Ureter (tissue), 1 donor: ENCODE results near the gene FADS3. TPM values are rescaled to one million over a fixed set of nuclear protein-coding genes. Genes with fewer than 3 reads are reported as not detected.
A peak's percentile ranks its signal among the peaks of the same experiment; 100 is the strongest.

Experiments used
- DNase-seq: peaks from one replicate; pipeline ENCODE4 v3.0.0-alpha.2; 2020; ENCODE audit warnings: low spot score
- total RNA-seq: library from RNA; stranded (reverse); gene quantifications from one replicate; pipeline ENCODE4 v1.2.4, GENCODE V29; 2023
- donor health status: DM: yes; HTN: yes; CAD: no.

The FADS3 gene, protein sequence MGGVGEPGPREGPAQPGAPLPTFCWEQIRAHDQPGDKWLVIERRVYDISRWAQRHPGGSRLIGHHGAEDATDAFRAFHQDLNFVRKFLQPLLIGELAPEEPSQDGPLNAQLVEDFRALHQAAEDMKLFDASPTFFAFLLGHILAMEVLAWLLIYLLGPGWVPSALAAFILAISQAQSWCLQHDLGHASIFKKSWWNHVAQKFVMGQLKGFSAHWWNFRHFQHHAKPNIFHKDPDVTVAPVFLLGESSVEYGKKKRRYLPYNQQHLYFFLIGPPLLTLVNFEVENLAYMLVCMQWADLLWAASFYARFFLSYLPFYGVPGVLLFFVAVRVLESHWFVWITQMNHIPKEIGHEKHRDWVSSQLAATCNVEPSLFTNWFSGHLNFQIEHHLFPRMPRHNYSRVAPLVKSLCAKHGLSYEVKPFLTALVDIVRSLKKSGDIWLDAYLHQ
- 31.1 TPM for total RNA-seq

DNA sequence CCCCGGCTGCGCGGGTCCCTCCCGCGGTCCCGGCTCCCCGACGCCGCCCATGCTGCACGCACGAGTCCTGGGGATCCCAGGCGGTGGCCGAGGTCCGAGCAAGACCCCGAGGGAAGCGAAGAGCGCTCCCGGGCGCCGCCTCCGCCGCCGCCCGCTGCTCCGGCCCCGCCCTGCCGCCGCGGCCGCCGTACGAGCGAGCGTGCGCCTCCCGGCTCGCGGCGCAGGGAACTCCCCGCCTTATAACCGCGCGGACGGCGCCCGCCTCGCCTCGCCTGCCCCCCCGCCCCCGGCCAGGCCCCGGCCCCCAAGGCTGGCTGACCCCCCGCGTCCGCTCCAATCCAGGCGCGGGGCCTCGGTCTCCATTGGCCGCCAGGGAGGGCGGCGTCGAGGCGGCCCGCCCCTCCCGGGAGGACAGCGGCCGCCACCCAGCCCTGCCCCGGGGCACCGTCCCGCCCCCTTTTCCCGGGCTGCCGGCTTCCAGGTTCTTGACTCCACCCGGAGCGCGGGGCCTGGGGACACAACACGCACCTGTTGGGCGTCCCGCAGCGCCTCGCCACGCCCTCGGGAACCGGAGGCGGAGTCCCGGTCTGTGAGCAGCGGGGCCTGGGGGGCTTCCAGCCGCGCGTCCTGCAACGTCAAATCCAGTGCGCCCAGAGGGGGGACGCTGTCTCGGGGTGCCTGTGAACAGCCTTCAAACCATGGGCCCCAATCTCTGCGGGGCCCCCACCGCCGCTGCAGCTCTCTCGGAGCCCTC, at the start of gene FADS3:
Gene FADS3, minus strand, starts transcription at position 215 of the 754 bp plus-strand sequence. Its CDS starts 164 bp downstream, at position 51.
- DNase-seq: peak; percentile 80

- DNase-seq: no peak
Measured at GRCh38 chr11:61940466-61940865, 49.1 kb upstream of the FADS3 start.

GRCh38 chr11:61935861-61936260, 44.5 kb upstream of the FADS3 start:
- DNase-seq: no peak

- no peak for DNase-seq
Measured at GRCh38 chr11:61930933-61931332, 39.6 kb upstream of the FADS3 start.

- DNase-seq: no peak
Measured at GRCh38 chr11:61928606-61929005, 37.3 kb upstream of the FADS3 start.

- no peak for DNase-seq
Measured at GRCh38 chr11:61927501-61927900, 36.2 kb upstream of the FADS3 start.

- no peak for DNase-seq
Measured at GRCh38 chr11:61926235-61926634, 34.9 kb upstream of the FADS3 start.

- no peak for DNase-seq
Measured at GRCh38 chr11:61925736-61926135, 34.4 kb upstream of the FADS3 start.

DNA sequence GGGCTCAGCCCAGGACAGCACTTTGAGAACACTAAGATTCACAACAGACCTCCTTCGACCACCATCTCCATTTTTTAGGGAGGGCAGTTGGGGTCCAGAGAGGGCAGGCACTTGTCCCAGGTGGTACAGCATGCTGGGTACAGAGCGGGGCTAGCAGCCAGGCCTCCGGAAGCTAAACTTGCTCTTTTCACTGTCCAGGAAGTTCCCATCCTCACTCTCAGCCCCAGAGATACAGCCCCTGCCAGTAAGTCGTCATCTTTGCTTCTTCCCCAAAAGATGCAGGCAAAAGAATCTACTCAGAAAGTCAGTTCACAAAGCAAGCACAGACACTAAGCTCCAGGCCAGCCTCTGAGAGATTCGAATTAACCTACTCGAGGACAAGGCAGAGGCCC, 32.7 kb upstream of the FADS3 start:
- no peak for DNase-seq

DNA sequence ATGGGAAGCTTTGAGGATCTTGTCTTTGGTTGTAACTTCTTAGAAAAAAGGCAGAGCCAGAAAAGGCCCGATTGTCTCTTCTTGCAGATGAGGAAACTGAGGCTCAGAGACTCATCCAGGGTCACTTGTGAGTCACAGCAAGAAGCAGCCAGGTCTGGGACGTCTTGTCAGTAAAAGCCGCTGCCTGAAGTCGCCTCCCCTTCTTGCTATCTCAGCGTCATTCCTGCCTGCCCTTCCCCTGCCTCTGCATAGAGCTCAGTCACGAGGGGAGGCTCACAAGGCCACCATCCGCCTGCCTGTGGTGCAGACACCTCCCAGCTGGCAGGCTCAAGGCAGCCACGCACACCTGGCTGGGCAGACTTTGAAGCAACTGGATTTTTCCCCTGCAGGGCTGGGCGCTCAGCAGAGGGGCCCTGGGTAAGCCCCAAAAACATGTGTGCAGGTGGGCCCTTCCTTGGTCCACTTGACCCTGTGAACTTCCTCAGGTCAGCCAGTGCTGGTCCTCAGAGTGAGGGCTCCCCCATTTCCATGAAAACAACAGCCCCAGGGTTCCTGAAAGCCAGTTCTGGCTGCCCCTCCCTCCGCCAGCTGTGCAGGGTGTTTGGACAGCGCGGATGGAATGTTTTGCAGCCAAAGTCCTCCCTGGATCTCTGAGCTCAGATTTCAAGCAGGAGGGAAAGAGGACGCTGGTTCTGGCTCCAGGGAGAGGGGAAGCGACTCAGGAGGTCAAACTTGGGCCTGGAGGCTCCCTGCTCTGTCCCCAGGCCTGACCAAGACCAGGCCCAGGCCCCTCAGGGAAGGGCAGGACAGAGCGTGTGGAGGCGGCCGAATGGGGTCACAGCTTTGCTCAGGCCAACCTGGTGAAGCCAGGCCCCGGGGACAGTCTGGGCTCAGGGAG, 32.1 kb upstream of the FADS3 start:
- peak; percentile 72 for DNase-seq

- peak; percentile 72 for DNase-seq
Measured at GRCh38 chr11:61922539-61922938, 31.2 kb upstream of the FADS3 start.

DNA sequence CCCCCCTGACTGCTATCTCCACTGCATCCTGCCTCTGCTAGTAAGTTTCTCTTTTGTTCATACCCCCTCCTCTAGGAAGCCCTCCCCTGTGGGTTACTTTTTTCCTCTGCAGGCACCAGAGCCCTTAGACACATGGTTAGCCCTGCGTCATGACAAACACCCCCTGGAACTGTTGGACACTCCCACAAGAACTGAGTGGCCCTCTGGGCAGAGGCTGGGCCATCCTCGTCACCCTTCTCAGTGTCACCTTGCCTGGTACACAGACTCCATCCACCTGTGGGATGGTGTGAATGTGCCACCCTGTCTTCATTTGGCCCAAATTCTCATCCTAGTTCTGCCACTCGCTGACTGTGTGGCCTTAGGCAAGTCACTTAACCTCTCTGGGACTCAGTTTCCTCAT, 30.1 kb upstream of the FADS3 start:
- no peak for DNase-seq

DNA sequence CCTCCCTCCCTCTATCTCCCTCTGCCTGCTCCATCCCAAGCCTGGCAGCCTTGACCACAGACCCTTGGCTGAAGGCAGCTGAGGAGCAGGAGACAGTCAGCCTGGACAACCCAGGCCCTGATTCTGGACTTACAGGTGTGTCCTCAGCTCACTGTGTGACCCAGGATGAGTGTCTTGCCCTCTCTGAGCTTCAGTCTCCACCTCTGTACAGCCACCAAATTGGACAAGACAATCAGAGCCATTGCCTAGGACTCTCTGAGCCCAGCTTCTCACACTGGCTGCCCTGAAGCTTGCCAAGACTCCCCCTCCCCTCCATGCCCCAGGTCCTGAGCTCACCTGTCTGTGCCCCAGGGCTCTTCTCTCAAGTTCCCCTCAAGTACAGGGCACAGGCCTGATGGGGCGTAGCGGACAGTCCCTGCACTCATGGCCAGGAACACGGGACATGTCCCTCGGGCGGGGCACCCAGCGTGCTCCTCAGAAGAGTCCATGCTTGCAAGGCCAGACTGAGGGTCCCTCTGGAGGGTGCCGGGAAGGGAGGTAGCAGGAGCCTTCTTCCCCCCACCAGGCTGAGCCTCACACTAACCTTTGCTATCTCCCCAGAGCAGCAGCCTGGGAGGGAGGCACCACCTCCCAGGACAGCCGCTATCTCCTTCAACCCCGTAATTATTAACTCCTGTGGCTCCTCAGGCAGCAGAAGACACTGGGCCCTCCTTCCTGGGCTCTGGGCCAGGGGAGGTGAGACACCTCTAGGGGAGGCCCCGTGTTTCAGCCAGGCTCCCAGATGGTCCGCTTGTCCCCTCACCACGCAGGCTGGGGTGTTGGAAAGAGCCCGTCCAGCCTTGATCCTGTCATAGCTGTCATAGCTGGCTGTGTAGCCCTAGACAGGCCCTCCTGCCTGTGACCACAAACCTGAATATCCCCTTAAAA, 28.6 kb upstream of the FADS3 start:
- DNase-seq: peak; percentile 42

GRCh38 chr11:61918938-61919704, 27.8 kb upstream of the FADS3 start:
- DNase-seq: peak; percentile 45

- peak; percentile 38 for DNase-seq
Measured at GRCh38 chr11:61918251-61918937, 27.0 kb upstream of the FADS3 start.

DNA sequence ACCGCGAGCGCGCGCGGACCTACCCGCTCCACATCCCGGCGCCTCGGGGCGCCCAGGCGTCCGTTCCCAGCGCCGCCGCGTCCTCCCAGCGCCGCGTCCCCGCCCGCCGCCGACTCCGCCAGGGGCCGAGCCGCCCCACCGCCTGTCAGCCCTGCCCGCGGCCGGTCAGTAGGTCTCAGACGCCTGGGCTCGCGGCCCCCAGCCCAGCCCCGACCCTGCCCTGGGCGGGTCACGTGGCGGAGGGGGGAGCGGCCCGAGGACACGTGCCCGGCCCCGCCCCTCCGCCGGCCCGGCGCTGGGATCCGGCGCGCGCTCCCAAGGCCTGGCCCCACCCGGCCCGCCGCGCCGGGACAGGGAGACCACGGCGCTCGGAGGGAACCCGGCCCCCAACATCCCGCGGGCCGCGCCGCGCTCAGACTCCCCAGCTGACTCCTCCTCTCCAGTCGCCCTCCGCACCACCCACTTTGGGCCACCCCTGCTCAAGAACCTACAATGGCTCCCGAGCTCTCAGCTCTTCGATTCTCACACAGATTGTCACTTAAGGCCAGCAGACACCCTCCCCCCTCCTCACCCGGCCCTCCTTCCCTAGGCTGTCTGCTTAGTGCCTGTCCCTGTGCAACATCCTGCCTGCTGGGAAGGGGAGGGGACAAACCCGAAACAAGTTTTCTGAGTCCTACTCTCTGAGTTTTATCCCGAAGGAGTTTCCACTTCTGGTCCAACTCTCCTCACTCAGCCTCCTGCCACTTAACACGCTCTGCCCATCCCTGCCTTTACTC, 26.2 kb upstream of the FADS3 start, which contains the start of gene RAB3IL1:
Gene RAB3IL1, minus strand, starts transcription at position 233 of the 776 bp plus-strand sequence. Its CDS starts 199 bp downstream, at position 34.
- DNase-seq: peak; percentile 70

- peak; percentile 42 for DNase-seq
Measured at GRCh38 chr11:61916737-61917333, 25.5 kb upstream of the FADS3 start.
